Mesodermal cell (in vitro differentiated cells): Measurements from ENCODE around the gene AFAP1L2.

ENCODE experiments used
- H3K27ac ChIP-seq: 2 replicates; pipeline ENCODE4 v1.7.0; 2013; ENCODE audit warnings: mild to moderate bottlenecking, low read depth, low read length, moderate library complexity; ENCODE audit not compliant: severe bottlenecking
- H3K36me3 ChIP-seq: 2 replicates; pipeline ENCODE4 v1.7.1; 2013; ENCODE audit warnings: mild to moderate bottlenecking, low read length, moderate library complexity; ENCODE audit not compliant: control insufficient read depth, insufficient read depth
- H3K4me1 ChIP-seq: one replicate; pipeline ENCODE4 v1.7.1; 2013; ENCODE audit warnings: mild to moderate bottlenecking, low read length; ENCODE audit not compliant: insufficient read depth, control insufficient read depth, poor library complexity, severe bottlenecking
- H3K4me3 ChIP-seq: 2 replicates; pipeline ENCODE4 v1.7.0; 2013; ENCODE audit warnings: low read length, control low read depth, mild to moderate bottlenecking; ENCODE audit not compliant: insufficient read depth, poor library complexity, severe bottlenecking; ENCODE audit errors: extremely low read depth
- H3K9me3 ChIP-seq: 2 replicates; pipeline ENCODE4 v1.7.1; 2013; ENCODE audit warnings: mild to moderate bottlenecking, low read length, moderate library complexity; ENCODE audit not compliant: control insufficient read depth
- WGBS, 2 experiments: methylation state at CpG; one replicate each; pipeline ENCODE4 v1.1.5; 2013; ENCODE audit warnings: missing lambda C conversion rate in 2 of 2; ENCODE audit not compliant: insufficient coverage in 2 of 2; 5-methylcytosine and 5-hydroxymethylcytosine counted together

Gene AFAP1L2

GRCh38 chr10:114288424-114289095, 115.7 kb downstream of the AFAP1L2 start:
- Histone ChIP-seq H3K36me3 (peaks cover 11% of the 10 kb centered on the region), H3K9me3 (no peaks in the 10 kb centered on the region), H3K4me1 (no peaks in the 10 kb centered on the region), H3K4me3 (no peak overlapping the region), H3K27ac (no peak overlapping the region)
- 91 to 94% methylated on average over 10 to 11 of the region's 11 CpGs for WGBS, 2 experiments

GRCh38 chr10:114286921-114287320, 117.4 kb downstream of the AFAP1L2 start:
- no peak overlapping the region for H3K4me3 ChIP-seq
- no peak overlapping the region for H3K27ac ChIP-seq
- H3K36me3 ChIP-seq, result peaks cover 10% of the 10 kb centered on the region
- WGBS, 2 experiments, result 88 to 89% methylated on average over 7 to 8 of the region's 8 CpGs
- H3K9me3 ChIP-seq, result no peaks in the 10 kb centered on the region
- H3K4me1 ChIP-seq, result no peaks in the 10 kb centered on the region

DNA sequence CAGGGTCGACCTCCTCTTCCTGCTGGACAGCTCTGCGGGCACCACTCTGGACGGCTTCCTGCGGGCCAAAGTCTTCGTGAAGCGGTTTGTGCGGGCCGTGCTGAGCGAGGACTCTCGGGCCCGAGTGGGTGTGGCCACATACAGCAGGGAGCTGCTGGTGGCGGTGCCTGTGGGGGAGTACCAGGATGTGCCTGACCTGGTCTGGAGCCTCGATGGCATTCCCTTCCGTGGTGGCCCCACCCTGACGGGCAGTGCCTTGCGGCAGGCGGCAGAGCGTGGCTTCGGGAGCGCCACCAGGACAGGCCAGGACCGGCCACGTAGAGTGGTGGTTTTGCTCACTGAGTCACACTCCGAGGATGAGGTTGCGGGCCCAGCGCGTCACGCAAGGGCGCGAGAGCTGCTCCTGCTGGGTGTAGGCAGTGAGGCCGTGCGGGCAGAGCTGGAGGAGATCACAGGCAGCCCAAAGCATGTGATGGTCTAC, 118.3 kb downstream of the AFAP1L2 start:
- H3K36me3 ChIP-seq, result peaks cover 3% of the 10 kb centered on the region
- H3K4me1 ChIP-seq, result no peaks in the 10 kb centered on the region
- WGBS, 2 experiments, result 93% methylated on average over 31 of the region's 31 CpGs
- no peak overlapping the region for H3K4me3 ChIP-seq
- no peaks in the 10 kb centered on the region for H3K9me3 ChIP-seq
- H3K27ac ChIP-seq, result no peak overlapping the region

DNA sequence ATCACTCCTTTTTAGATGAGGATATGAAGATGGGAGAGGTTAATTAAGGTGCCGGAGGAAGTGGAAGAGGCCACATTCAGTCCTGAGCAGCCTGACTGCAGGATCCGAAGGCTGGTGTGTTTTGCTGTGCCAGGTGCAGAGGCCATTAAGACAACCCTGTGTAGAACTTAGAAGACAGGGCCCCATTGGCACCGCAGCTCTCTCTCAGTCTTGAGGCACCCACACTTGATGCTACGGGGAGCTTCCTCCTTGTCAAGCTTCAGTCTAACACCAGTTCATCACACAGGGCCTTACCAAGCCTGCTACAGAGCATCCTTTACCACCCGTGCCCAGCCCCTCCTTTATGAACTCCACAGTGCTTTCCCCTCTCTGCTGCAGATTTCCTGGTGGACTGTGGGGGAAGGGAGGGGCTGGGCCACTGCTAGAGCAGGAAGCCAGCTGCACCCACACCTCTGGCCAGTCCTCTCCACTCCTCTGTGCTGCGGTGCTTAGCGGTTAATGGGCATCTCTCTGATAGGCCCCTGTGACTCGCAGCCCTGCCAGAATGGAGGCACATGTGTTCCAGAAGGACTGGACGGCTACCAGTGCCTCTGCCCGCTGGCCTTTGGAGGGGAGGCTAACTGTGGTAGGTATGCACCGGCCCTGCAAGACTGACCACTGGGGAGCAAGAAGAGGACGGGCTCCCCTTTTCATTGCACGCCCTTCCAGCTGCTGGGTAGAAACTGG, 119.8 kb downstream of the AFAP1L2 start:
- 96 to 98% methylated on average over 10 to 11 of the region's 13 CpGs for WGBS, 2 experiments
- H3K27ac ChIP-seq, result no peak overlapping the region

DNA sequence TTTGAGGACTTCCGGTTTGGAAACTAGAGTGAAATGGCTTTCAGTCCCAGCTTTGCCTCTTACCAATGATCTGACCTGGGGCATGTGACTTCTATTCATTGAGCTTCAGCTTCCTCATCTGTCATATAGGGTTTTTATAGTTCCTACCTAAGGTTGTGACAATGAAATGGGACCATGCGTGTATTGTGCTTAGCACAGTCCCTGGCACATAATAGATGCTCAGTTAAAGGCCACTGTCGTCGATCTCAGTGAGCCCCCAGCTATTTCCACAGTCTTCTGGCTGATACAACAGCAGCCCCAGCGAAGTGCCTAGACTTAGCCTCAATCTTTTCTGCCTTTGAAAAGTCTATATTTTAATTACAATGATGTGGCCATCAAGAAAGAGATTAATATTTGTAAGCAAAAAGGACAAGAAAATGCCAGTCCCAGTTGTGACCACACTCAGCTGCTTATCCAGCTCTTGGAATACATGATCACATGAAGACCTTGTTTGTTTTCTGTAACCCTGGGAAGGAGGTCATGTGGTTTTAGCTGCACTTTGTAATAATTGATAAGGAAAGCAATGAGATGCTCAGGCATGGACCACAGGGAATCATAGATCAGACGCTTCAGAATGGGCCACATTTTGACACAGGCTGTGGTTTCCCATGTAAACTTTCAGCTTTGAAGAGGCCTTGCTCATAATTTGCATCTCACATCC, 120.6 kb downstream of the AFAP1L2 start:
- WGBS, 2 experiments, result 96% methylated on average over 5 of the region's 6 CpGs
- no peaks in the 10 kb centered on the region for H3K4me1 ChIP-seq
- no peaks in the 10 kb centered on the region for H3K9me3 ChIP-seq
- H3K27ac ChIP-seq, result no peak overlapping the region
- no peaks in the 10 kb centered on the region for H3K36me3 ChIP-seq
- H3K4me3 ChIP-seq, result no peak overlapping the region

More for the DNA sequence above, 119.8 kb downstream of the AFAP1L2 start:
- Histone ChIP-seq H3K4me3 (no peak overlapping the region), H3K4me1 (no peaks in the 10 kb centered on the region), H3K9me3 (no peaks in the 10 kb centered on the region), H3K36me3 (no peaks in the 10 kb centered on the region)

GRCh38 chr10:114283091-114283490, 121.2 kb downstream of the AFAP1L2 start:
- Histone ChIP-seq H3K36me3 (no peaks in the 10 kb centered on the region), H3K9me3 (no peaks in the 10 kb centered on the region), H3K4me1 (no peaks in the 10 kb centered on the region), H3K27ac (no peak overlapping the region), H3K4me3 (no peak overlapping the region)
- 94 to 96% methylated on average over 10 of the region's 10 CpGs for WGBS, 2 experiments

DNA sequence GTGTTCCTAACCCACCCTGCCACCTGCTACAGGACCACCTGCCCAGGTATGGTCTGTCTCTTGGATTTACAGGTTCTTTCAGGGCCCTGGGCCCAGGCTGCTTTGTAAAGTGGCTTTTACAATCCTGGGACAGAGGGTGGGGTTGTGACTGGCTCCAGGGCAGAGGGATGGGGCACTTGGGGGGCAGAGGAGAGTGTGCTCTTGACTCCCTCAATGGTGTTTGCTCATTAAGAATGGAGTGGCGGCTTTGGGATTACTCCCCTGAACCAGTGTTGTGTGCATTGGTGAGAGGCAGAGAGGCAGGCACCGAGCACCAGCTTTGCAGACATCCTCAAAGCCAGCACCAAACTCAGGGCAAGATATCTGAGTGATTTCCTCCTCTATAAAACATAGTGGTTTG, 121.8 kb downstream of the AFAP1L2 start:
- no peak overlapping the region for H3K4me3 ChIP-seq
- no peaks in the 10 kb centered on the region for H3K9me3 ChIP-seq
- H3K36me3 ChIP-seq, result no peaks in the 10 kb centered on the region
- no peaks in the 10 kb centered on the region for H3K4me1 ChIP-seq
- H3K27ac ChIP-seq, result no peak overlapping the region
- WGBS, 2 experiments, result 94% methylated on average over 2 of the region's 2 CpGs; no CpG with 5 or more reads in 1 of the 2 experiments

DNA sequence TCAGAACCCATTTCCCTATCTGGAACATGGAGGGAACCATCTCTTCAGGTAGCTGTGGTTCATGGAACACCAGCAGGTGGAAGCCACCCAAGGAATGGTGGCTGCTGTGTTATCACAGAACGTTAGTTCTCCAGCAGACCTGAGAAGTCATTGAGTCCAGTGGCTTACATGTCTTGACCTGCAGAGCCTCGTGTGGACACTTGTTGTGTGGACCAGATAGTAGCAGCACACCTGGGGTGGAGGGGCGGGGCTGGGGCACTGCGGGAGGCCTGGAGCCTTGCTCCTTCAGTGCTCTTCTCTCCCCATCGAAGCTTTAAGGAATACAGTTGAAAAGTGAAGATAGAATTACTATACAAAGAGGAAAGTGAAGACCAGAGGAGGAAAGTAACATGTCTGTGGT, 122.8 kb downstream of the AFAP1L2 start:
- no peaks in the 10 kb centered on the region for H3K36me3 ChIP-seq
- H3K27ac ChIP-seq, result no peak overlapping the region
- 83 to 84% methylated on average over 3 of the region's 5 CpGs for WGBS, 2 experiments
- H3K4me1 ChIP-seq, result no peaks in the 10 kb centered on the region
- no peak overlapping the region for H3K4me3 ChIP-seq
- H3K9me3 ChIP-seq, result no peaks in the 10 kb centered on the region

- H3K4me1 ChIP-seq, result no peaks in the 10 kb centered on the region
- WGBS, 2 experiments, result 60 to 64% methylated on average over 6 of the region's 7 CpGs
Observed at GRCh38 chr10:114281006-114281405, 123.3 kb downstream of the AFAP1L2 start.

GRCh38 chr10:114279901-114280644, 124.2 kb downstream of the AFAP1L2 start:
- Histone ChIP-seq H3K36me3 (no peaks in the 10 kb centered on the region), H3K4me1 (no peaks in the 10 kb centered on the region), H3K4me3 (no peak overlapping the region), H3K9me3 (no peaks in the 10 kb centered on the region), H3K27ac (no peak overlapping the region)
- 89 to 98% methylated on average over 5 to 6 of the region's 8 CpGs for WGBS, 2 experiments

More at GRCh38 chr10:114281006-114281405, 123.3 kb downstream of the AFAP1L2 start:
- Histone ChIP-seq H3K36me3 (no peaks in the 10 kb centered on the region), H3K27ac (no peak overlapping the region), H3K9me3 (no peaks in the 10 kb centered on the region), H3K4me3 (no peak overlapping the region)
